ENCODE data around the gene MPC1L. TPM values are rescaled to one million over a fixed set of nuclear protein-coding genes. Genes with fewer than 3 reads are reported as not detected.
"Not testable (repeated sequence)": the region's sequence is repeated elsewhere in the genome, so short reads cannot be mapped to it uniquely, and the experiment has no call there.

Gene MPC1L
- total and polyA plus RNA-seq, 2 experiments from 2014 or later = not detected

DNA sequence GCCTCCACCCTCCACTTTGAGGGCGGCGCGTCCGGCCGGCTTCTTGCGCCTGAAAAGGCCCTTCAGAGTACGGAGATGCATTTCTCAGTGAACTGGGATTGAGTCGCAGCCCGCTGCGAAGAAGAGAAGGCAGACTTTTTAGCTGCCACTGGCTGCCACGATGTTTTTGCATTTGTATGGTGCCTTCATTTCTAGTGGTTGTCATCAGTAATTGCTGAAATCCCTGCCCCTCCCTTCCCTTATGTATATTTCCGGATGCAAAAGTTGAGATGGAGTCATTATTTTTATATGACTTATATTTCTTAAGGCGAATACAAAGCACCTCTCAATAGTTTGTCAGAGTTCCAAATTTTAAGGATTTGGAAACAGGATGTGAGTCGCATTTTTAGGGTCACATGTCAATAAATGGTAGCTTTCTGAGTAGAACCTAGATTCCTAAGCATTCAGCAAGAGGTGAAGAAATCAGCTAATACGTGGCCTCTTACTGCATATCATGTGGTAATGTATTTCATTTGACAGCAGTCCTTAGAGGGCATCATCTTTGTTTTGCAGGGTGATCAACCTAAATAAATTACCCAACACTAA, 41.8 kb upstream of the MPC1L start:
- DNase-seq (ENCODE audit: low spot score) (no peak), ATAC-seq (no peak)
- Histone ChIP-seq H3K4me2 (peak overlapping the region; percentile 83), H3K4me3 (peak overlapping the region; percentile 71), H3K9me2 (ENCODE audit: insufficient read depth) (no peaks in the 10 kb centered on the region), H3K27me3 (ENCODE audit: insufficient read depth) (no peaks in the 10 kb centered on the region), H3K4me1 (ENCODE audit: insufficient read depth) (no peaks in the 10 kb centered on the region), H3K36me3 (ENCODE audit: insufficient read depth) (no peaks in the 10 kb centered on the region), H3K27ac (ENCODE audit: low read depth) (no peak overlapping the region), H3K79me2 (replicated peaks; ENCODE audit: insufficient read depth) (peaks cover 46% of the 10 kb centered on the region), H4K20me1 (replicated peaks; ENCODE audit: insufficient read depth) (no peaks in the 10 kb centered on the region; the same call in 1 of the 2 replicates), H2AFZ (no peak overlapping the region), H3F3A (replicated peaks; ENCODE audit: low read depth) (no peaks in the 10 kb centered on the region)
- Mint-ChIP-seq H3K4me1 (peaks cover 6% of the 10 kb centered on the region; the same call in 1 of the 3 replicates), H3K4me3 (peak overlapping the region; percentile 72), H3K27ac (no peak overlapping the region), H3K36me3 (ENCODE audit: low read depth) (no peaks in the 10 kb centered on the region), H3K9me3 (no peaks in the 10 kb centered on the region), H3K27me3 (ENCODE audit: insufficient read depth, low read depth, poor library complexity) (peaks cover 1% of the 10 kb centered on the region)
- TF ChIP-seq ZNF114 (CRISPR knock-in tag; IDR thresholded peaks at IDR 0.05) (no peak), JUNB (IDR thresholded peaks at IDR 0.05; ENCODE audit: unreplicated experiment) (no peak), EZH2 (IDR thresholded peaks at IDR 0.05; ENCODE audit: low read depth, unreplicated experiment) (no peak), CREB1 (CRISPR knock-in tag; IDR thresholded peaks at IDR 0.05; ENCODE audit: low read depth) (no peak), NANOG (IDR thresholded peaks at IDR 0.05; ENCODE audit: borderline replicate concordance) (no peak), ZNF331 (CRISPR knock-in tag; IDR thresholded peaks at IDR 0.05; ENCODE audit: low read depth) (no peak)
- TF ChIP-seq, protein P1, sequence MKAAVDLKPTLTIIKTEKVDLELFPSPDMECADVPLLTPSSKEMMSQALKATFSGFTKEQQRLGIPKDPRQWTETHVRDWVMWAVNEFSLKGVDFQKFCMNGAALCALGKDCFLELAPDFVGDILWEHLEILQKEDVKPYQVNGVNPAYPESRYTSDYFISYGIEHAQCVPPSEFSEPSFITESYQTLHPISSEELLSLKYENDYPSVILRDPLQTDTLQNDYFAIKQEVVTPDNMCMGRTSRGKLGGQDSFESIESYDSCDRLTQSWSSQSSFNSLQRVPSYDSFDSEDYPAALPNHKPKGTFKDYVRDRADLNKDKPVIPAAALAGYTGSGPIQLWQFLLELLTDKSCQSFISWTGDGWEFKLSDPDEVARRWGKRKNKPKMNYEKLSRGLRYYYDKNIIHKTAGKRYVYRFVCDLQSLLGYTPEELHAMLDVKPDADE (IDR thresholded peaks at IDR 0.05) = no peak

DNA sequence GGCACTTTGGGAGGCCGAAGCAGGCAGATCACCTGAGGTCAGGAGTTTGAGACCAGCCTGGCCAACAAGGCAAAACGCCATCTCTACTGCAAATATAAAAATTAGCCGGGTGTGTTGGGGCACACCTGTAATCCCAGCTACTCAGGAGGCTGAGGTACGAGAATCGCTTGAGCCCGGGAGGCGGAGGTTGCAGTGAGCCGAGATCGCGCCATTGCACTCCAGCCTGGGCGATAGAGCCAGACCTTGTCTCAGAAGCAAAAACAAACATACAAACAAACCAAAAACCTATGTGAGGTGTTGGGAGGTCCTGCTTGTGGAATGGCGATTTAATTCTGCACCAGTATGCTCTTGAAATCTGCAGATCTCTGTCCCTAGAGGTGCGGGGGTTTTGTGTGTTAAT, 41.0 kb upstream of the MPC1L start:
- not testable (repeated sequence) for ATAC-seq; H4K20me1 ChIP-seq (replicated peaks; ENCODE audit: insufficient read depth); H3K27me3 Mint-ChIP-seq (ENCODE audit: insufficient read depth, low read depth, poor library complexity); H3K9me3 Mint-ChIP-seq; H3F3A ChIP-seq (replicated peaks; ENCODE audit: low read depth); H3K27me3 ChIP-seq (ENCODE audit: insufficient read depth); H3K4me2 ChIP-seq; H3K36me3 ChIP-seq (ENCODE audit: insufficient read depth); H3K27ac Mint-ChIP-seq; H3K36me3 Mint-ChIP-seq (ENCODE audit: low read depth); H3K4me1 ChIP-seq (ENCODE audit: insufficient read depth); H3K4me1 Mint-ChIP-seq; H3K27ac ChIP-seq (ENCODE audit: low read depth); H3K9me2 ChIP-seq (ENCODE audit: insufficient read depth); DNase-seq (ENCODE audit: low spot score); H2AFZ ChIP-seq
- H3K4me3 ChIP-seq = peak overlapping the region; percentile 71; the same call in 1 of the 2 replicates
- peak overlapping the region; percentile 72 for H3K4me3 Mint-ChIP-seq
- H3K79me2 ChIP-seq (replicated peaks; ENCODE audit: insufficient read depth) = peaks cover 50% of the 10 kb centered on the region

DNA sequence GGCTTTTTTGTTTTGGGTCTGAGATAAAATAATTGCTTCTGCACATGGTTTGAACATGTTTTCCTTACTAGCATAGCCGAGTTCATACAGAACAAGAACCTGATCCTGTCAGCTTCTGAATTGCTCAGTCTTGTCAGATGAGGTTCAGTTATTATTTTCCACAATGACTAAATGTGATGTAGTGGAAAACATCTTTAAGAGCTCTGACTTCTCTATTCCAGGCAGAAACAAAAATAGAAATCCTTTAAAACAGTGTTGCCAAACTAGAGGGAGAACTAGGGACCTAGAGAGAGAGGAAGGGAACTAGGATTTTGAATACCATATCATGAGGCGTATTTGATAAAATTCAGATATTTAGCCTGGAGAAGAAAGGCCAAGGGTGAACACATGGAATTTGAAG, 40.4 kb upstream of the MPC1L start:
- no peaks in the 10 kb centered on the region for H3F3A ChIP-seq (replicated peaks; ENCODE audit: low read depth)
- H2AFZ ChIP-seq = no peak overlapping the region
- H3K4me3 Mint-ChIP-seq = peak overlapping the region; percentile 45; the same call in 1 of the 3 replicates
- no peaks in the 10 kb centered on the region for H3K4me1 ChIP-seq (ENCODE audit: insufficient read depth)
- H4K20me1 ChIP-seq (replicated peaks; ENCODE audit: insufficient read depth) = no peaks in the 10 kb centered on the region; the same call in 1 of the 2 replicates
- no peak overlapping the region for H3K27ac Mint-ChIP-seq
- ATAC-seq = no peak
- peaks cover 6% of the 10 kb centered on the region; the same call in 1 of the 3 replicates for H3K4me1 Mint-ChIP-seq
- H3K27me3 ChIP-seq (ENCODE audit: insufficient read depth) = no peaks in the 10 kb centered on the region
- H3K36me3 ChIP-seq (ENCODE audit: insufficient read depth) = no peaks in the 10 kb centered on the region
- H3K4me3 ChIP-seq = no peak overlapping the region
- no peak overlapping the region for H3K27ac ChIP-seq (ENCODE audit: low read depth)
- peaks cover 53% of the 10 kb centered on the region for H3K79me2 ChIP-seq (replicated peaks; ENCODE audit: insufficient read depth)
- no peaks in the 10 kb centered on the region for H3K36me3 Mint-ChIP-seq (ENCODE audit: low read depth)
- no peaks in the 10 kb centered on the region for H3K9me2 ChIP-seq (ENCODE audit: insufficient read depth)
- no peaks in the 10 kb centered on the region for H3K9me3 Mint-ChIP-seq
- no peak overlapping the region for H3K4me2 ChIP-seq
- no peak for DNase-seq (ENCODE audit: low spot score)
- peaks cover 1% of the 10 kb centered on the region for H3K27me3 Mint-ChIP-seq (ENCODE audit: insufficient read depth, low read depth, poor library complexity)
- TF ChIP-seq JUNB (IDR thresholded peaks at IDR 0.05; ENCODE audit: unreplicated experiment) (no peak), POLR2AphosphoS5 (IDR thresholded peaks at IDR 0.05; ENCODE audit: low read depth) (no peak), EZH2 (IDR thresholded peaks at IDR 0.05; ENCODE audit: low read depth, unreplicated experiment) (no peak), NANOG (IDR thresholded peaks at IDR 0.05; ENCODE audit: borderline replicate concordance) (no peak), STAT1 (IDR thresholded peaks at IDR 0.05; ENCODE audit: unreplicated experiment) (no peak), ZNF331 (CRISPR knock-in tag; IDR thresholded peaks at IDR 0.05; ENCODE audit: low read depth) (no peak), EZH2phosphoT487 (IDR thresholded peaks at IDR 0.05; ENCODE audit: unreplicated experiment) (no peak)
- TF ChIP-seq, protein P2, sequence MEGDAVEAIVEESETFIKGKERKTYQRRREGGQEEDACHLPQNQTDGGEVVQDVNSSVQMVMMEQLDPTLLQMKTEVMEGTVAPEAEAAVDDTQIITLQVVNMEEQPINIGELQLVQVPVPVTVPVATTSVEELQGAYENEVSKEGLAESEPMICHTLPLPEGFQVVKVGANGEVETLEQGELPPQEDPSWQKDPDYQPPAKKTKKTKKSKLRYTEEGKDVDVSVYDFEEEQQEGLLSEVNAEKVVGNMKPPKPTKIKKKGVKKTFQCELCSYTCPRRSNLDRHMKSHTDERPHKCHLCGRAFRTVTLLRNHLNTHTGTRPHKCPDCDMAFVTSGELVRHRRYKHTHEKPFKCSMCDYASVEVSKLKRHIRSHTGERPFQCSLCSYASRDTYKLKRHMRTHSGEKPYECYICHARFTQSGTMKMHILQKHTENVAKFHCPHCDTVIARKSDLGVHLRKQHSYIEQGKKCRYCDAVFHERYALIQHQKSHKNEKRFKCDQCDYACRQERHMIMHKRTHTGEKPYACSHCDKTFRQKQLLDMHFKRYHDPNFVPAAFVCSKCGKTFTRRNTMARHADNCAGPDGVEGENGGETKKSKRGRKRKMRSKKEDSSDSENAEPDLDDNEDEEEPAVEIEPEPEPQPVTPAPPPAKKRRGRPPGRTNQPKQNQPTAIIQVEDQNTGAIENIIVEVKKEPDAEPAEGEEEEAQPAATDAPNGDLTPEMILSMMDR (conservative IDR thresholded peaks at IDR 0.05; ENCODE audit: low read depth in 2 of 2) = no peak
